Erythroblast (primary cell): Measurements from ENCODE around the gene CHCHD3.

Experiments
- DNase-seq, 2 experiments: peaks; one replicate each; lab custom pipeline; 2025; lab: John Stamatoyannopoulos, UW
- GATA1 ChIP-seq: IDR thresholded peaks from 2 replicates; pipeline ENCODE4 v1.6.1; 2011; ENCODE audit warnings: low read depth, mild to moderate bottlenecking, control low read depth, low read length, moderate library complexity
- POLR2A ChIP-seq: IDR thresholded peaks from 2 replicates; pipeline ENCODE4 v1.6.1; 2011; ENCODE audit warnings: mild to moderate bottlenecking, low read length

CHCHD3 gene

DNA sequence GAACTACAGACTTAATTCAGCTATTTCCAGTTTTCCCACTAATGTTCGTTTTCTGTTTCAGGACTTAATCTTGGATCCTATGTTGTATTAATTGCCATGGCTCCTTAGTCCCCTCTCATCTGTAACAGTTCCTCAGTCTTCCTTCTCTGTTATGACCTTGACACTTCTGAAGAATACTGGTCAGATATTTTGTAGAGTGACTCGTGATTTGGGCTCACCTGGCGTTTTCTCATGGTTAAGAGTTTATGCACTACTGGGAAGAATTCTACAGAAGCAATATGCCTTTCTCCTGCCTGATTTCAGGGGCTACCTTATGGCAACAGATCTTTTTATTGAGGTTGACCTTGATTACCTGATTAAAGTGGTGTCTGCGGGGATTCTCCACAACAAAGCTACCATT lies 239.4 kb downstream of the CHCHD3 start:
- DNase-seq: no peak
- TF ChIP-seq POLR2A: no peak
- no peak for TF ChIP-seq GATA1

DNA sequence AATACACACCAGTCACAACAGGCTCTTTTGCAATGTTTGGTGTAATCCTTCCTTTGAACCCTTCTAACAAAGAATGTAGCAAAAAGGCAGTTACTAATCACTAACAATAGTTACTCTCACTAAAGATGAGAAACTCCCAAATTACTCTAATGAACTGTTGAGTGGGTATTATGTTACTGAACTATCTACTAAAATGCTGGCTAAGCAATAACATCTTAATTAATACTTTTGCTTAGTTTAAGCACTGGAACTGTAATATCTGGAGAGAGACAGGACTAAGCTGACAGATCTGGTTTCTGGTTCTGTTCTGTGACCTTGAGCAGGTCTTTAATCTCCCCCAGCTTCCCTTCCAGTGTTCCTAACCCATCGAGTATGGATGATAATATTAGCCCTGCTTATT lies 241.7 kb downstream of the CHCHD3 start:
- no peak for DNase-seq

DNA sequence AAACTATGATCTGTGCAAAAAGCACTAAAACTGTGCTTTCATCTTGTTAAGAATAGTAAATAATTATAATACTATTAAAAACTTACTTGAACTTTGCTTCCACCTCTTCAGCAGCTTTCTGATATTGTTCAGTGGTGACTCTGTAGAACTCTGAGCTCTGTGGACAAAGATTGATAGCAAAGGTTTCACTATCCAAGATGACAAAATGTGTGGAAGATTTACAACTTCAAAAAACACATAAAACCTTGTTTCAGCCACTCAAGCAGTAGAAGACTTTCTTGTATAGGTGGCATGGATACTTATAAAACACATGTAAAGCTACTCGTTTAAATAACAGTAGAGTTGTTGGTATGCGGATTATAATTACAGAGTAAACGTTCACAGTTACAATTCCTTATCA lies 243.6 kb downstream of the CHCHD3 start:
- TF ChIP-seq GATA1 (no peak), POLR2A (no peak)
- no peak for DNase-seq

More for the DNA sequence above, 241.7 kb downstream of the CHCHD3 start:
- no peak for TF ChIP-seq GATA1
- no peak for TF ChIP-seq POLR2A

DNA sequence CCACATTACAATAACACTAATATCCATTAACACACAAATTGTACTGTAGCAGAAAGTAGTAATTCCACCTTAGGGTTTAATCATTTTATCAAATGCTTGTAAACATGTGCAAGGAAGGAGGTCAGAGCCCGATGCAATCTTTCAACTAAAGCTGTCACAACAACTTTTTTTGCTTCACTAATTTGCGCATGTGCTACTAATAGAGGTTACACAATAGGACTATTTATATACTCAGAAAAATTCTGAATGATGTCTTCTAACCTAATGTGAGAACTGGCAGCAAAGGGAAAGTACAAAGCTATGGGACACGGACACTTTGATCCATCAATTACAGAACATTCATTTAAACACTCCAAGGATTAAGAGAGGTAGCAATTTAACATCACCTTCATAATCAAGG lies 244.4 kb downstream of the CHCHD3 start:
- TF ChIP-seq GATA1: no peak
- no peak for TF ChIP-seq POLR2A
- DNase-seq: peak in 1 of 2 experiments; percentile 40

DNA sequence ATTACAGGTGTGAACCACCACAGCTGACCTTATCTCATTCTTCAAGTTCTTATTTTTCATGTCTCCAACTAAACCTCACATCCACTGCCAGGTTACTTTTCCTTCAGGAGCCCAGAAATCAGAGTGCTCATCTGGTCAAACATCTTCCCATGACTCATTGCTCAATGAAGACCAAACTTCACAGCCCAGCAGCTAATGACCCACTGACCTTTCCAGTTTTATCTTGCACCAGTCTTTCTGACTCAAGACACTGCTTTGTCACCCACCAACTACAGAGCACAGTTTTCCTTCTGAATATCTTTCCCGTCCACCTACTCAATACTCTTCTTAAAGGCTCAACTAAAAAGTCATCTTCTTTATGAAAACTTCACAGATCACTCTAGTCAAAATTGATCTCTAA lies 245.1 kb downstream of the CHCHD3 start:
- no peak for DNase-seq
- TF ChIP-seq GATA1 (no peak), POLR2A (no peak)

DNA sequence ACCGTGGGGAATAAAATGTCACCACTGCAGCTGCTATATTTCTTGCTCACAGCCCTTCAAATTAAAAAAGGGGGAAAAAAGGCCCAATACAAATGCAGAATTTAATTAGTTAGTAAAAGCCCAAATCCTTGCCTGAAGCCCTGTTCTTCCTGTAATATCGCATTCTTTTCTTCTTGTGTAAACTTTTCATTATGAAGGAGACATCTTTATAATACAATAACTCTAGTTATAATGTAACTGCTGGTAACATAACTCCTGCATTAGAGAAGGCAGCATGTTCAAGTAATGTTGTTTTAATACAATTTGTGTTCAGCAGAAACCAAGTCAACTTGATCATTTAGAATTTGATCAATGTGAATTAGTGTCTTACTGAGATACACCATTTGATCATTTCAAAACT lies 250.9 kb downstream of the CHCHD3 start:
- TF ChIP-seq GATA1 (no peak), POLR2A (no peak)
- no peak for DNase-seq

DNA sequence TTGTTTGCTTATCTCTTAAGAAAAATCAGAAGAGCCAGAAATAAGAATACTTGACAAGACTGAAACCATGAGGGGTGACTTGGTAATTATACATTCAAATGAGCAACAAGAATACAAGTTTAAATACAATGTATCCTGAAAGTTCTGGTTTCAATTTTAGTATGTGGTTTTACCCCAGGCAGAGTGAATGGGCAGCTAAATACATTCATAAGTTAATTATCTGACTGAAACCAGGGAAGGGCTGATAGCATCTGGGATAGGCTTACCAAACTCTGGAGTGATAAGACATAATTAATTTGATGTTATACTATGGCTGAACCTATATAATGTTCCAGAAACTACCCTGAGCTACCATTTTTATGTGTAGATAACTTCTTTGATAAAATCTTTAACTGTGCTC lies 253.4 kb downstream of the CHCHD3 start:
- TF ChIP-seq POLR2A (no peak), GATA1 (no peak)
- DNase-seq: no peak

DNA sequence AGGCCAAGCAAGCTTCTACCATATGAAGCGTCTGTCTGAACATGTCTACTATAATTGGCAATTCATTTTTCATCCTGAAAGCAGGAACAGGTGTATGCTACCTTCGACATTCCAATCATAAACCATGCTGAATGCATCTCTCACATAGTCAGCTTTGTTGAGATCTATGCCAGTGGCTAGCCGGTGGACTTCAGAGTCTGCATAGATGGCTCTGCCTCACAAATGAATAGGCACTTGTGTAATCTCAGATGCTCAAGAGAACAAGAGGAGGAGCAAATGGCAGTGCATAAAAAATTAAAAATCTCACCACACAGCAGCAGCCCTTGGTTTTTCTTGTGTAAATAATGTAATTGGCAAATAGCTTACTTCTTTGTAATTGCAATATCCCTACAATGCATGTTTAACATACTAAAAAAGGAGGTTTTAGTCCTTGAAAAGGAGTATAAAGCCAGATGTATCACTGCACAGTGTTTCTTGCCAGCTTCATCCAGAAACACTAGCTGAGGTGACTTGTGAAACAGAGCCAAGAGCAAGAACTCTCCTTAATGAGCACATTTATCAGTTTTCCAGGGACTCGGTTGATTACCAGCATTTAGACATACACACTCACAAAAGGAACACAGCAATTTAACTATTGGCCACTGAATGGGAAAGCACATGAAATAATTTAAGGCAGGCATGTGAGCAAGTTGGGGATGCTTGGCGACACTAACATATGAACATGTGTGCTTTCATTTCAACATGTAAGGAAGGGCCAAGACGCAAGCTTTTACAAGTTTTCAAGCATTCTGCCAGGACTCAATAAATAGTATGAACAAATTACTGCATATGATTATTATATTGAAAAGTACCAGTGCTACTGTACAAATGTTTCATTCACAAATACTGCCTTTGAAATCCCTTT lies 255.7 kb downstream of the CHCHD3 start:
- TF ChIP-seq POLR2A (no peak), GATA1 (no peak)
- DNase-seq: no peak

DNA sequence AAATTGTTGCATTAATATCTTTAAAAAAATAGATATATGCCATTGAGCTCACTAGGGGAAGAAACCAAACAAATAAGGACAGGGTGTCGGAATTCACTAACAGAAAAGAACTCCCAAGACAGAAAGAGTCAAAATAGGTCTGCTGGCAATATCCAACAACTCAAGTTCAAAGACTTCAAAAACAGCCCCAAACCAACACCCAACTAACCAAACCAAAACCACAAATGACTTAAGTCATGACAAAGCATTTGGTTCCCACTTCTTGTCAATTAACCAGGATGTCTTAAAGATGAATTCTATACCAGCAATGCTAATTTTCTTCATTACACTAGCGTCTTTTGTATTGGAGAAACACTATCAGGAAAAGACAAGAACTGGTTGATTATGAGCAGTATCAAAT lies 256.7 kb downstream of the CHCHD3 start:
- TF ChIP-seq POLR2A (no peak), GATA1 (no peak)
- DNase-seq: no peak

DNA sequence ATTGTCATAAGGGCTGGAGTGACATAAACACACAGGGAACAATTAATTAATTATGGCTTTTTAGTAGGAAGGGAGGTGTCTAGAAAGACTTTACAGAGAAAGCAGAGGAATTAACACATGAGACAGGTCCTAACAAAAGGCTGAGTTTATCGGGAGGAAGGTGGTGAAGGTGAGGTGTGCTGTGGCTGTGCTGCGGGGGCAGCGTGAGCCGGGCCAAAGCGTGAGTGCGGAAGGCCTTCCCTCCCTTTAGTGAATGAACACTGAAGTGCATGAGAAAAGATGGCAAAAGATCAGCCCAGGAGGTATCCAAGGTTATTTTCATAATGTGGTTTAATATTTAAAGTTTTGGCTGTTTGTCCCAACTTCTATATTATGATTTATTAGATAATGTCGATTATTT lies 262.2 kb downstream of the CHCHD3 start:
- no peak for DNase-seq
- no peak for TF ChIP-seq GATA1
- TF ChIP-seq POLR2A: no peak

DNA sequence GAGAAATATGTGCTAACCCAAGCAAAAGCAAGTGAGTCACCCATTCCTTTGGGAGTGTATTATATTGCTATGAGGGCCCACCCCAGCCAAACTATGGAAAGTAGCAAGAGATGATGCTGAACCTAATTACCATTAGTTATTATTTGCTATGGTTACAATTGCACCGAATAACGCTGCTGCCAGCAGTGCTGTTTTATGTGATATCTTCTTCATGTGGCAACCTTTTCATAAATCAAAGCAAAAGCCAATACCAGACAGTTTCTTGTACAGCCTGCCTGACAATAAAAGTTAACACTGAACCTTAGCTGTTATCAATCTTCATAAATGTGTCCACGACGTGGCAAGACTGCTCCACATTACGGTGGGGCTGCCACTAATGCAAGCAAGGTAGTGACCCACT lies 263.9 kb downstream of the CHCHD3 start:
- no peak for DNase-seq
- no peak for TF ChIP-seq POLR2A
- TF ChIP-seq GATA1: no peak

DNA sequence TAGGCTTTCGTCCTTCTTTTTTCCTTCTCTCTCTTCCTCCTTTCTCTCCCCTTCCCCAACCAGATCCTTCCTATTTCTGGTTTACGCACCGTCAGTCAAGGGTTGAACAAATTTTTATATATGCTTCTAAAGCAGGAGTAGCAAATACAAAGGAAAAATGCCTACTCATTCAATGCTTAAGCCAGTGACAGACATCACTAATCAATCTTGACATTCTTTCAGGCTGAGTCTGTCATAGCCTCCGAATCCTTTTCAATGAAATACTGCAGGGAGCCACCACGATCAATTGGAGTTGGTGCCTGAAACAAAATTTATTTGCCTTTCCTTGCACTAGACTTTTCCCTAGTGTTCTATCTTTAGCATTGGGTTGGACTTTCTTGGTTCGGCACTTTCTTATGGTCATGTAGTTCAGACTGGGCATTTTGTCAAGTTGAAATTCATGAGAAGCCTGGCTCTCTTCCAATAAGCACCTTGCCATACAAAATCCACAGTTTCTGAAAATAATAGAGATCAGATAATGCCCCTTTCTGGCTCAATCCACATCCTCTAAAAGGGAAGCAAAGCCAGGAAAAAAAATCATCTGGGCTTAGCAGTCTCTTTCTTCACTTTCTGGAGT lies 266.1 kb downstream of the CHCHD3 start:
- TF ChIP-seq POLR2A: no peak
- TF ChIP-seq GATA1: no peak
- no peak for DNase-seq

DNA sequence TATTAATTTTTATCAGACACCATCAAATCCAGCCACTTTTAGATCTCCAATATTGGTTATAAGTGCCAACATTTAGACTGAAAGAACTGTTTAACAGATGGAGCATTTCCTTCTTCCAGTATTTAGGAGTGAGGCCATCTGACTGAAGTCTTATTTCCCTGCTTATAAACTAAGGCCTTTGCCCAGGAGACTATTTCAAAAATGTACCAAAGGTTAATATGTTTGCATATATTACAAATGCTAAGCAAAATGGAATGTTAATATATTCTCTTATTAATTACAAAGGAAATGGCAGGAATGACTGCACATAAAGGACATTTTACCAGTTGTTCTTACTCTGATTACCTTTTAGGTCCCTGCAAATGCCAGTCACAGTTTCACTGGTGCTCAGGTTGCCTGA lies 266.8 kb downstream of the CHCHD3 start:
- TF ChIP-seq POLR2A: no peak
- TF ChIP-seq GATA1: no peak
- no peak for DNase-seq

DNA sequence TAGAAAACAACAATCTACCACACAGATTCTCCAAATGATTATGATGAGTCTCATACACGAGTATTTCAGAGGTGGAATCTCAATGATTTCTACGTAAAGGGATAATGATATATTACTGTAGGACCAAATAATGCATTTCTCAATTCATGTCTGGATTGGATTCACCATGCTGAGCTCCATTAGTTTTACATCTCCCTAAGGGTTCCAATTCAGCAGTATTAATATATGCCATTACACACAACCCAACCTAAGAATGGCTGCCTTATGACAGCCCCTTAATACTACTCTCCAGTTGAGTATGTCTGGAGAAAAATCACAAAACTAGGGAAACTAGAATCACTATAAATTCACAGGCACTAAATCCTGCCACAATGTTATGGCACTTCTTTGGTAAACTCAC lies 271.3 kb downstream of the CHCHD3 start:
- no peak for TF ChIP-seq POLR2A
- no peak for TF ChIP-seq GATA1

DNA sequence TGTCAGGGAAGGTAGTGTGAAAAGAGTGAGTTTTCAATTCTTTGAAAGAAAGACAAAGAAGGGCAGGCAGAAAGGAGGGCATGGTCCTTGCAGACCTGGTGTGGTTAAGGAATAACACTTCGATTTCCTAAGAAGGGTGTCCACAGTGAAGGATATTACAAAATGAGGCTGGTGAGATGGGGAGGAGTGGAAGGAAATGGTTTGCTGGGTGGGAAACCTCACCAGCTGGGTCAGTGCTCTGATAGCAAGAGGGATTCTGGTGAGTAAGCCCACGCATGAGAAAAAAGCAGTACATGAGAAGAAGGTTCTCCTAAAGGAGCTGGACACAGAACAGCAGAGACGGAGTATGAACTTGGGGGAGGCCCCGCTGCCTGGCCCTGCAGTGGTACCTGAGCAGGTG lies 275.1 kb downstream of the CHCHD3 start:
- no peak for DNase-seq
- TF ChIP-seq POLR2A (no peak), GATA1 (no peak)

More for the DNA sequence above, 271.3 kb downstream of the CHCHD3 start:
- no peak for DNase-seq
